Measurements from ENCODE around the gene PROC.

The PROC gene

GRCh38 chr2:127455566-127456493 lies 37.6 kb downstream of the PROC start:
- Histone ChIP-seq H3K4me3 (ENCODE audit: low read length) (no peak overlapping the region), H3K4me1 (ENCODE audit: control insufficient read depth, insufficient read depth, low read length) (no peaks in the 10 kb centered on the region), H3K9me3 (replicated peaks; ENCODE audit: low read length) (no peaks in the 10 kb centered on the region), H3K4me2 (ENCODE audit: low read length) (no peak overlapping the region), H3K9ac (ENCODE audit: low read depth, low read length) (no peak overlapping the region), H3K36me3 (ENCODE audit: insufficient read depth, low read length) (no peaks in the 10 kb centered on the region), H3K27me3 (ENCODE audit: control insufficient read depth, insufficient read depth, low read length) (no peaks in the 10 kb centered on the region)

- H3K36me3 ChIP-seq (ENCODE audit: insufficient read depth, low read length): no peaks in the 10 kb centered on the region
- H3K9ac ChIP-seq (ENCODE audit: low read depth, low read length): no peak overlapping the region
- H3K4me2 ChIP-seq (ENCODE audit: low read length): no peak overlapping the region
- H3K4me1 ChIP-seq (ENCODE audit: control insufficient read depth, insufficient read depth, low read length): no peaks in the 10 kb centered on the region
- H3K9me3 ChIP-seq (replicated peaks; ENCODE audit: low read length): no peaks in the 10 kb centered on the region
- no peak overlapping the region for H3K4me3 ChIP-seq (ENCODE audit: low read length)
- no peaks in the 10 kb centered on the region for H3K27me3 ChIP-seq (ENCODE audit: control insufficient read depth, insufficient read depth, low read length)
Observed at GRCh38 chr2:127456960-127457359, 38.7 kb downstream of the PROC start.

GRCh38 chr2:127462461-127462860 lies 44.2 kb downstream of the PROC start:
- Histone ChIP-seq H3K36me3 (ENCODE audit: insufficient read depth, low read length) (peaks cover 3% of the 10 kb centered on the region), H3K9me3 (replicated peaks; ENCODE audit: low read length) (no peaks in the 10 kb centered on the region), H3K9ac (ENCODE audit: low read depth, low read length) (no peak overlapping the region), H3K4me1 (ENCODE audit: control insufficient read depth, insufficient read depth, low read length) (no peaks in the 10 kb centered on the region), H3K4me3 (ENCODE audit: low read length) (no peak overlapping the region), H3K4me2 (ENCODE audit: low read length) (no peak overlapping the region), H3K27me3 (ENCODE audit: control insufficient read depth, insufficient read depth, low read length) (no peaks in the 10 kb centered on the region)

- Histone ChIP-seq H3K4me1 (ENCODE audit: control insufficient read depth, insufficient read depth, low read length) (no peaks in the 10 kb centered on the region), H3K9ac (ENCODE audit: low read depth, low read length) (no peak overlapping the region), H3K36me3 (ENCODE audit: insufficient read depth, low read length) (peaks cover 3% of the 10 kb centered on the region), H3K9me3 (replicated peaks; ENCODE audit: low read length) (no peaks in the 10 kb centered on the region), H3K4me3 (ENCODE audit: low read length) (no peak overlapping the region), H3K4me2 (ENCODE audit: low read length) (no peak overlapping the region), H3K27me3 (ENCODE audit: control insufficient read depth, insufficient read depth, low read length) (no peaks in the 10 kb centered on the region)
Observed at GRCh38 chr2:127463155-127463991, 45.1 kb downstream of the PROC start.

GRCh38 chr2:127464470-127465257 lies 46.4 kb downstream of the PROC start:
- H3K9me3 ChIP-seq (replicated peaks; ENCODE audit: low read length): no peaks in the 10 kb centered on the region
- no peaks in the 10 kb centered on the region for H3K4me1 ChIP-seq (ENCODE audit: control insufficient read depth, insufficient read depth, low read length)
- H3K4me3 ChIP-seq (ENCODE audit: low read length): no peak overlapping the region
- H3K36me3 ChIP-seq (ENCODE audit: insufficient read depth, low read length): peaks cover 5% of the 10 kb centered on the region
- no peak overlapping the region for H3K9ac ChIP-seq (ENCODE audit: low read depth, low read length)
- no peak overlapping the region for H3K4me2 ChIP-seq (ENCODE audit: low read length)
- H3K27me3 ChIP-seq (ENCODE audit: control insufficient read depth, insufficient read depth, low read length): no peaks in the 10 kb centered on the region

GRCh38 chr2:127465258-127465657 lies 47.0 kb downstream of the PROC start:
- Histone ChIP-seq H3K4me3 (ENCODE audit: low read length) (no peak overlapping the region), H3K4me1 (ENCODE audit: control insufficient read depth, insufficient read depth, low read length) (no peaks in the 10 kb centered on the region), H3K4me2 (ENCODE audit: low read length) (no peak overlapping the region), H3K9ac (ENCODE audit: low read depth, low read length) (no peak overlapping the region), H3K9me3 (replicated peaks; ENCODE audit: low read length) (no peaks in the 10 kb centered on the region), H3K27me3 (ENCODE audit: control insufficient read depth, insufficient read depth, low read length) (no peaks in the 10 kb centered on the region), H3K36me3 (ENCODE audit: insufficient read depth, low read length) (peaks cover 7% of the 10 kb centered on the region)

- Histone ChIP-seq H3K36me3 (ENCODE audit: insufficient read depth, low read length) (peaks cover 7% of the 10 kb centered on the region), H3K9ac (ENCODE audit: low read depth, low read length) (no peak overlapping the region), H3K9me3 (replicated peaks; ENCODE audit: low read length) (no peaks in the 10 kb centered on the region), H3K4me1 (ENCODE audit: control insufficient read depth, insufficient read depth, low read length) (no peaks in the 10 kb centered on the region), H3K4me2 (ENCODE audit: low read length) (no peak overlapping the region), H3K4me3 (ENCODE audit: low read length) (no peak overlapping the region), H3K27me3 (ENCODE audit: control insufficient read depth, insufficient read depth, low read length) (no peaks in the 10 kb centered on the region)
Observed at GRCh38 chr2:127469051-127469450, 50.8 kb downstream of the PROC start.

- Histone ChIP-seq H3K4me1 (ENCODE audit: control insufficient read depth, insufficient read depth, low read length) (no peaks in the 10 kb centered on the region), H3K4me3 (ENCODE audit: low read length) (no peak overlapping the region), H3K4me2 (ENCODE audit: low read length) (no peak overlapping the region), H3K27me3 (ENCODE audit: control insufficient read depth, insufficient read depth, low read length) (no peaks in the 10 kb centered on the region), H3K36me3 (ENCODE audit: insufficient read depth, low read length) (peaks cover 7% of the 10 kb centered on the region), H3K9me3 (replicated peaks; ENCODE audit: low read length) (no peaks in the 10 kb centered on the region), H3K9ac (ENCODE audit: low read depth, low read length) (no peak overlapping the region)
Observed at GRCh38 chr2:127469974-127470373, 51.7 kb downstream of the PROC start.

- H3K4me3 ChIP-seq (ENCODE audit: low read length): no peak overlapping the region
- H3K9ac ChIP-seq (ENCODE audit: low read depth, low read length): no peak overlapping the region
- no peaks in the 10 kb centered on the region for H3K9me3 ChIP-seq (replicated peaks; ENCODE audit: low read length)
- peaks cover 7% of the 10 kb centered on the region for H3K36me3 ChIP-seq (ENCODE audit: insufficient read depth, low read length)
- H3K27me3 ChIP-seq (ENCODE audit: control insufficient read depth, insufficient read depth, low read length): no peaks in the 10 kb centered on the region
- H3K4me1 ChIP-seq (ENCODE audit: control insufficient read depth, insufficient read depth, low read length): no peaks in the 10 kb centered on the region
- no peak overlapping the region for H3K4me2 ChIP-seq (ENCODE audit: low read length)
Observed at GRCh38 chr2:127471286-127471988, 53.2 kb downstream of the PROC start.

GRCh38 chr2:127472268-127472667 lies 54.0 kb downstream of the PROC start:
- Histone ChIP-seq H3K36me3 (ENCODE audit: insufficient read depth, low read length) (peaks cover 6% of the 10 kb centered on the region), H3K27me3 (ENCODE audit: control insufficient read depth, insufficient read depth, low read length) (no peaks in the 10 kb centered on the region), H3K4me2 (ENCODE audit: low read length) (no peak overlapping the region), H3K4me3 (ENCODE audit: low read length) (no peak overlapping the region), H3K9me3 (replicated peaks; ENCODE audit: low read length) (no peaks in the 10 kb centered on the region), H3K9ac (ENCODE audit: low read depth, low read length) (no peak overlapping the region), H3K4me1 (ENCODE audit: control insufficient read depth, insufficient read depth, low read length) (no peaks in the 10 kb centered on the region)
